Skin of body (tissue), 2 donors: Measurements from ENCODE around the gene OR8D2. TPM values are rescaled to one million over a fixed set of nuclear protein-coding genes. Genes with fewer than 3 reads are reported as not detected.
"Not testable (repeated sequence)": the region's sequence is repeated elsewhere in the genome, so short reads cannot be mapped to it uniquely, and the experiment has no call there.

Source experiments
- DNase-seq: peaks from one replicate; lab custom pipeline; 2025; lab: John Stamatoyannopoulos, UW
- total RNA-seq: library from RNA; depleted of rRNA; stranded (reverse); fragments of >200 nt; gene quantifications from one replicate; pipeline ENCODE4 v1.2.3, GENCODE V29; 2014

OR8D2 gene
- total RNA-seq, 1 donor from 2014 or later: not detected

DNA sequence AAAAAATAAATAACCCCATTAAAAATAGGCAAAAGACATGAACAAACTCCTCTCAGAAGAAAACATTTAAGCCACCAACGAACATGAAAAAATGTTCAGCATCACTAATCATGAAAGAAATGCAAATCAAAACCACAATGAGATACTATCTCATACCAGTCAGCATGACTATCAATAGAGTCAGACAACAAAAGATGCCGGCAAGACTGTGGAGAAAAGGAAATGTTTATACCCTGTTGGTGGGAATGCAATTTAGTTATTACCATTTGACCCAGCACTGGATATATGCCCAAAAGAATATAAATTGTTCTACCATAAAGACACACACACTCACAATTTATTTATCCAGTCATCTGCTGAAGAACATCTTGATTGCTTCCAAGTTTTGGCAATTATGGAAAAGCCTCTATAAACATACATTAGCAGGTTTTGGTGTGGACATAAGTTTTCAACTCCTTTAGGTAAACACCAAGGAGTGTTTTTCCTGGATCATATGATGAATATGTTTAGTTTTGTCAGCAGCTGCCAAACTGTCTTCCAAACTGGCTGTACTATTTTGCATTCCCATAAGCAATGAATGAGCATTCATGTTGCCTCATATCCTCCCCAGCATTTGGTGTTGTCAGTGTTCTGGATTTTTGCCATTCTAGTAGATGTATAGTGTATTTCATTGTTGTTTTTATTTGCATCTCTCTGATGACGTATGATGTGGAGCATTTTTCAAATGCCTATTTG lies 34.2 kb downstream of the OR8D2 start:
- DNase-seq: no peak

DNA sequence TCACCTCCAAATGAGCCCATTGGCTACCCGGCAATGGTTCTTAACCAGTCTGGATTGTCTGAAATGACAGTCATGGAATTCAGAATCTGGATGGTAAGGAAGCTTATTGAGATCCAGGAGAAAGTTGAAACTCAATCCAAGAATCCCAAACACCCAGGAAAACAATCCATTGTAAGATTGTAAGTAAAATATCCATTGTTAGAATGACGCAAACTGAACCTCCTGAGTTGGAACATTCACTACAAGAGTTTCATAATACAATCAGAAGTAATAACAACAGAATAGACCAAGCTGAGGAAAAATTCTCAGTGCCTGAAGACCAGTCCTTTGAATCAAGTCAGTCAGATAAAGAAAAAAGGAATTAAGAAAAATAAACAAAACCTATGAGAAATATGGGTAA lies 41.7 kb downstream of the OR8D2 start:
- no peak for DNase-seq

DNA sequence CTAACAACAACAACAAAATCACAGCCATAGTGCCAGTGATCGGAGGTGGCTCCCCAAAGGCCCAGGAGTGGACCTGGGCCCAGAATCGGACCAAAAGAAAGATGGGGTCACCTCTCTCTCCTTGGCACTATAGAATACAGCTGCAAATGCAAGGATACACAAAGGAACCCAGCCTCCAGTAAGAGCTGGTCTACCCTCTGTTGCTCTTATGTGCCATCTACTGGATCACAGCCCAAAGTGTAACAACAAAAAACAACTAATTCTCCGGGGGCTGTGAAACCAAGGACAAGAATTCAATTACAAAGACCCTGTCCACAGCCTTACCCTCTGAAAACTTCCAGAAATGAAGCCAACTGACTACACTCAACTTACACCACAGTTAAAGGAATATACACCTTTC lies 42.2 kb downstream of the OR8D2 start:
- no peak for DNase-seq

DNA sequence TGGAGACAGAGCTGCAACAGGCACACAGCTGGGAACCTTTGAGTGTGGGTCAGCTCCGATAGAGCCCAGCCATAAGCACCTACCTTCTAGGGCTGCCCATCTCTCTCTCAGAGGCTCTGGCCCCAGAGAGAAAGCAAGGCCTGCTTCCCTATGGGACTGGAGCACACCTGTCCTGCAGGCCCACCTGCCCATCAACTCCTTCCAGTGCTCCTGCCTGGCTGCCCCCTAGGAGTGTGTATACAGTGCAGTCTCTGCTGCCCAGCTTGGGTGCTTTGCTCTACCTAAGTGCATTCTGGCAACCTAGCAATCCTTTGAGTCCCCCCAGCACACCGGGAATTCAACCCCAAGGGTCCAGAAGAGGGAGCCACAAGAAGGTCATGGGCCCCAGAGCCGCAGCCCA lies 42.8 kb downstream of the OR8D2 start:
- DNase-seq: no peak

DNA sequence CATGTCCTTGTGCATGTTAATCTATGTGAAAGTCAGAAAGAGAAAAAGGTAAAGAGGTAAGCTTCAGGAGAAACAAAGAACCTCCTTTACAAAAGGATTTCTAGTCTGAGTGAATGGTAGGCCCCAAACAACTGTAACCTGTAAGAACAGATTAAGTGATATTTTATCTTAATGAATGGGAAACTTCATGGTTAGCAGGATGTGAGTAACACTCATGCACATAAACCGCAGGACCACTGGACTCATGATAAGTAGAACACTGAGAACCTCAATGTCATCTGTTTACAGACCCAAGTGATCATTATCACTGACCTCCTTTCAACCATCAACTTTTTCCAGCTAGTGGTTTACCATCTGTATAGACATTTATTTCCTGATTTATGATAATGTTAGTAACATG lies 43.9 kb downstream of the OR8D2 start:
- no peak for DNase-seq

DNA sequence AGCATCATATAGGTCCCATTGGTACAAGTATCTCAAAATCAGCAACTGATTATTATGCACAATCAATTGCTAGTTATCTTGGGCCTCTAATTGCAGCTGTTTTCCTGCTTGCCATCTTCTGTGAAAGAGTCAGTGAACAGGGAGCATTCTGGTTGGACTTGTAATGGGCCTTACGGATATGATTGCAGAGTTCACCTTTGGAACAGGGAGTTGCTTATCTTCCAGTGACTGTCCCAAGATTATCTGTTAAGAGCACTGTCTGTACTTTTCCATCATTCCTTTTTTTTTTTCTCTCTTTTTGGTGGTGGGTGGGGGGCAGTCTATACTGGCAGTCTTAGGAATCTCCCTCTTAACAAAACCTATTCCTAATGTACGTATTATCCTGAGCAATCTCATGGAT lies 46.0 kb downstream of the OR8D2 start:
- no peak for DNase-seq

DNA sequence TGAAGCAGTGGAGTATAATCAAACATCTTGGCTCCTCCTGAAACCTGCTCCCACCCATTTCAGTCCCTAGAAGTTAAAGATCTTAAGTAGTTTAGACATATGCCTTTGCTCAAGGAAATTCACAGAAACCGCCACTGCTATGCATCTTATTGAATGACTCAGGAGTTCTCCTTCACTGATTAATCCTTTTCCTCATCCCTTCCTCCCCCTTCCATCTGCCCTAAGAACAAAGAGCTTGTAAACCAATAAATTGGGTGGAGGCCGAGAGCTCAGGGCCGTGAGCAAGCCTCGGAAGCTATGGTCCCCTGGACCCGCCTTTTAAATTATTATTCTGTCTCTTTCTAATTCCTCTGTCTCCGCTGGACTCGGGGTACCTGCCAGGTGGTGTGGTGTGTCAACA lies 49.1 kb downstream of the OR8D2 start:
- DNase-seq: not testable (repeated sequence)

Other genes with a start within 250 kb of the OR8D2 start
- 22.0 TPM for gene VWA5A, start 204.7 kb downstream of the OR8D2 start, total RNA-seq
- gene OR10D3, start 136.9 kb downstream of the OR8D2 start, total RNA-seq: not detected
- gene OR8G1, start 79.1 kb downstream of the OR8D2 start, total RNA-seq: not detected
- not detected for gene OR8G5, start 63.8 kb downstream of the OR8D2 start, total RNA-seq
- gene OR8D1, start 6.2 kb downstream of the OR8D2 start, total RNA-seq: not detected
- not detected for gene OR8B2, start 64.3 kb upstream of the OR8D2 start, total RNA-seq
- not detected for gene OR8B3, start 78.8 kb upstream of the OR8D2 start, total RNA-seq
- not detected for gene OR8B4, start 104.7 kb upstream of the OR8D2 start, total RNA-seq
- gene OR8B8, start 125.5 kb upstream of the OR8D2 start, total RNA-seq: not detected
- gene OR8B12, start 223.5 kb upstream of the OR8D2 start, total RNA-seq: not detected
- gene OR8A1, start 249.8 kb upstream of the OR8D2 start, total RNA-seq: not detected